ENCODE results near the gene FTH1.

The FTH1 gene

GRCh38 chr11:61947486-61948210 lies 19.8 kb downstream of the FTH1 start:
- Histone ChIP-seq H3K4me2 (ENCODE audit: low read length) (no peak overlapping the region), H2AFZ (peak overlapping the region; percentile 16), H3K27me3 (ENCODE audit: control insufficient read depth, insufficient read depth, low read length) (no peaks in the 10 kb centered on the region), H3K9me3 (ENCODE audit: control insufficient read depth, low read length) (no peaks in the 10 kb centered on the region), H3K27ac (no peak overlapping the region), H3K79me2 (no peaks in the 10 kb centered on the region), H3K36me3 (ENCODE audit: control insufficient read depth, insufficient read depth, low read length) (no peaks in the 10 kb centered on the region), H3K4me1 (no peaks in the 10 kb centered on the region), H3K4me3 (ENCODE audit: low read depth, low read length) (no peak overlapping the region), H3K9ac (no peak overlapping the region)
- peak; percentile 87 for TF ChIP-seq CTCF (IDR thresholded peaks at IDR 0.05)

GRCh38 chr11:61946894-61947293 lies 20.5 kb downstream of the FTH1 start:
- H3K4me1 ChIP-seq, result no peaks in the 10 kb centered on the region
- H2AFZ ChIP-seq, result no peak overlapping the region
- H3K27me3 ChIP-seq (ENCODE audit: control insufficient read depth, insufficient read depth, low read length), result no peaks in the 10 kb centered on the region
- H3K79me2 ChIP-seq, result no peaks in the 10 kb centered on the region
- no peak overlapping the region for H3K27ac ChIP-seq
- TF ChIP-seq CTCF (IDR thresholded peaks at IDR 0.05), result no peak
- no peaks in the 10 kb centered on the region for H3K36me3 ChIP-seq (ENCODE audit: control insufficient read depth, insufficient read depth, low read length)
- no peaks in the 10 kb centered on the region for H3K9me3 ChIP-seq (ENCODE audit: control insufficient read depth, low read length)
- no peak overlapping the region for H3K9ac ChIP-seq
- no peak overlapping the region for H3K4me2 ChIP-seq (ENCODE audit: low read length)
- H3K4me3 ChIP-seq (ENCODE audit: low read depth, low read length), result no peak overlapping the region

GRCh38 chr11:61945191-61945590 lies 22.2 kb downstream of the FTH1 start:
- Histone ChIP-seq H3K79me2 (no peaks in the 10 kb centered on the region), H3K9me3 (ENCODE audit: control insufficient read depth, low read length) (no peaks in the 10 kb centered on the region), H3K4me3 (ENCODE audit: low read depth, low read length) (no peak overlapping the region), H3K9ac (no peak overlapping the region), H2AFZ (no peak overlapping the region), H3K27ac (no peak overlapping the region), H3K4me2 (ENCODE audit: low read length) (no peak overlapping the region), H3K4me1 (no peaks in the 10 kb centered on the region), H3K27me3 (ENCODE audit: control insufficient read depth, insufficient read depth, low read length) (no peaks in the 10 kb centered on the region), H3K36me3 (ENCODE audit: control insufficient read depth, insufficient read depth, low read length) (no peaks in the 10 kb centered on the region)
- no peak for TF ChIP-seq CTCF (IDR thresholded peaks at IDR 0.05)

- TF ChIP-seq CTCF (IDR thresholded peaks at IDR 0.05), result no peak
- H3K79me2 ChIP-seq, result no peaks in the 10 kb centered on the region
- H3K4me1 ChIP-seq, result no peaks in the 10 kb centered on the region
- H3K4me2 ChIP-seq (ENCODE audit: low read length), result no peak overlapping the region
- H3K36me3 ChIP-seq (ENCODE audit: control insufficient read depth, insufficient read depth, low read length), result no peaks in the 10 kb centered on the region
- H3K27ac ChIP-seq, result no peak overlapping the region
- no peak overlapping the region for H3K4me3 ChIP-seq (ENCODE audit: low read depth, low read length)
- H3K9ac ChIP-seq, result no peak overlapping the region
- no peaks in the 10 kb centered on the region for H3K27me3 ChIP-seq (ENCODE audit: control insufficient read depth, insufficient read depth, low read length)
- H2AFZ ChIP-seq, result no peak overlapping the region
- no peaks in the 10 kb centered on the region for H3K9me3 ChIP-seq (ENCODE audit: control insufficient read depth, low read length)
Observed at GRCh38 chr11:61940466-61940865, 27.0 kb downstream of the FTH1 start.

- Histone ChIP-seq H3K4me2 (ENCODE audit: low read length) (no peak overlapping the region), H2AFZ (no peak overlapping the region), H3K27ac (no peak overlapping the region), H3K79me2 (no peaks in the 10 kb centered on the region), H3K9me3 (ENCODE audit: control insufficient read depth, low read length) (no peaks in the 10 kb centered on the region), H3K4me3 (ENCODE audit: low read depth, low read length) (no peak overlapping the region), H3K4me1 (no peaks in the 10 kb centered on the region), H3K9ac (no peak overlapping the region), H3K27me3 (ENCODE audit: control insufficient read depth, insufficient read depth, low read length) (no peaks in the 10 kb centered on the region), H3K36me3 (ENCODE audit: control insufficient read depth, insufficient read depth, low read length) (no peaks in the 10 kb centered on the region)
- no peak for TF ChIP-seq CTCF (IDR thresholded peaks at IDR 0.05)
Observed at GRCh38 chr11:61935861-61936260, 31.6 kb downstream of the FTH1 start.

Data from parathyroid adenoma (tissue), 2 donors.